ENCODE results near the gene ZBTB3.
"Not testable (repeated sequence)": the region's sequence is repeated elsewhere in the genome, so short reads cannot be mapped to it uniquely, and the experiment has no call there.

The ZBTB3 gene

DNA sequence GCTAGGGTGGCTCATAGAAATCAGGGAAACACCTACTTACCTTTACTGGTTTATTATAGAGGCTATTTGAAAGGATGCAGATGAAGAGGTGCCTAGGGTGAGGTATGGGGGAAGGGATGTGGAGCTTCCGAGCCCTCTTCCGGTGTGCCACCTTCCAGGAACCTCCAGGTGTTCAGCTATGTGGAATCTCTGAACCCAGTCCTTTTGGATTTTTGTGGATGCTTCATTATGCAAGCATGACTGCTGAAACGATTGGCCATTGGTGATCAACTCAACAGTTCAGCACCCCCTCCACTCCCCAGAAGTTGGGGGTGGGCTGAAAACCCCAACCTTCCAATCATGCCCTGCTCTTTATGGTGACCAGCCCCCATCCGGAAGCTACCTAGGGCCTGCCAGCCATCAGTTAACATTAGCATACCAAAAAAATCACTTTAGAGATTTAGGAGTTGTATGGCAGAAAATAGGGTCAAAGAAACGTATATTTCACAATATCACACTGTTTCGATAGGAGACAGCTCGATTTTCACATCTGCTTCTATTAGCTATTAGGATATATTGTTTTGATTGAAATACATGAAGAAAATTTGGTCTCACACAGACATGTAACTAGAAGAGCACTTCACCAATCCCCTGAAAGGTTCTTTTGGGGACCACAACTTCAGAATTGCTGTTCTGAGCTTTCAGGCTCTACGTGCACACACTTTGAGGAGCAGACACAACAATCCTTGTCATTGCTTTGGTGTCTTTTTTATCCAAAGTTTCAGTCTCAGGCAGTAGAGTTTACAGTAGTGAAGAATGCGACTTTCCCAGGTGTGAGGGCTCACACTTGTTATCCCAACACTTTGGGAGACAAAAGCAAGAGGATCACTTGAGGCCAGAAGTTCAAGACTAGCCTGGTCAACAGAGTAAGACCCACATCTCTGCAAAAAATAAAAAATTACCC lies 4.2 kb upstream of the ZBTB3 start:
- no peak overlapping the region for H3K4me3 ChIP-seq (ENCODE audit: control insufficient read depth, low read depth, low read length)
- TF ChIP-seq, protein P1, sequence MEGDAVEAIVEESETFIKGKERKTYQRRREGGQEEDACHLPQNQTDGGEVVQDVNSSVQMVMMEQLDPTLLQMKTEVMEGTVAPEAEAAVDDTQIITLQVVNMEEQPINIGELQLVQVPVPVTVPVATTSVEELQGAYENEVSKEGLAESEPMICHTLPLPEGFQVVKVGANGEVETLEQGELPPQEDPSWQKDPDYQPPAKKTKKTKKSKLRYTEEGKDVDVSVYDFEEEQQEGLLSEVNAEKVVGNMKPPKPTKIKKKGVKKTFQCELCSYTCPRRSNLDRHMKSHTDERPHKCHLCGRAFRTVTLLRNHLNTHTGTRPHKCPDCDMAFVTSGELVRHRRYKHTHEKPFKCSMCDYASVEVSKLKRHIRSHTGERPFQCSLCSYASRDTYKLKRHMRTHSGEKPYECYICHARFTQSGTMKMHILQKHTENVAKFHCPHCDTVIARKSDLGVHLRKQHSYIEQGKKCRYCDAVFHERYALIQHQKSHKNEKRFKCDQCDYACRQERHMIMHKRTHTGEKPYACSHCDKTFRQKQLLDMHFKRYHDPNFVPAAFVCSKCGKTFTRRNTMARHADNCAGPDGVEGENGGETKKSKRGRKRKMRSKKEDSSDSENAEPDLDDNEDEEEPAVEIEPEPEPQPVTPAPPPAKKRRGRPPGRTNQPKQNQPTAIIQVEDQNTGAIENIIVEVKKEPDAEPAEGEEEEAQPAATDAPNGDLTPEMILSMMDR (conservative IDR thresholded peaks at IDR 0.05; ENCODE audit: control insufficient read depth, insufficient read depth, low read depth, low read length), result no peak
- DNase-seq (ENCODE audit: low read depth), result no peak

GRCh38 chr11:62755086-62755615 lies 1.2 kb upstream of the ZBTB3 start:
- H3K4me3 ChIP-seq (ENCODE audit: control insufficient read depth, low read depth, low read length), result no peak overlapping the region
- TF ChIP-seq, protein P1 (conservative IDR thresholded peaks at IDR 0.05; ENCODE audit: control insufficient read depth, insufficient read depth, low read depth, low read length), result no peak
- DNase-seq (ENCODE audit: low read depth), result no peak

DNA sequence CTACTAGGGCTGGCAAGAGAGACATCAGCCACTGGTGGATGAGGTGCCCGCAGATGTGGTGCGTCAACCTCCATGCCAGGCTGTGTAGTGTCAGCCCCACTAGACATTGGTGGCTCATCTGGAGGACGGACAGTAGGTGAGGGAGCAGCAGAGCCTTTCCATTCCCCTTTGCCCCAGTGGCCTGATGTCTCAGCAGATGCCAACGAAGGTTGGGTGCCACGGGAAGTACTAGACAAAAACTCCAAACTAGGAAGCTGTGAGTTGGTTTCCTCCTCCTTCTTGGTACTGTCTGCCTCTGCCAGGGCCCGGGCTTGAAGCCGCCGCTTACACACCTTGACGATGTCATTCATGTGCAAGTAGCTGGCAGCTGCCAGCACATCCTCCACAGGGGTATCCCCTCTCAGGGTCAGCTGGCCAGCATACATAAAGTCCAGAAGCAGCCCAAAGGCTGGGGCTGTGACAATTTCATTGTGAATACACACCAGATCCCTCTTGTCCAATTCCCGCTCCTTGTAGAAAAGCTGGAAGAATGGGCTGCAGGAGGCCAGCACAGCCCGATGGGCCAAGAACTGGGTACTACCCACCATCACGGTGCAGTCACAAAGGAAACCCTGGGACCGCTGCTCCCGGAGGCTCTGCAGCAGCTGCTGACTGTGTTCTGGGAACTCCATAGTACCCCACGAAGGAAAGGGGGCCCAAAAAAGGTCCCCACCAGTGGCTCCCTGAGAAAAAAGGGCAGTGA lies 795 bp downstream of the ZBTB3 start:
- TF ChIP-seq, protein P1 (conservative IDR thresholded peaks at IDR 0.05; ENCODE audit: control insufficient read depth, insufficient read depth, low read depth, low read length), result no peak
- DNase-seq (ENCODE audit: low read depth), result no peak
- H3K4me3 ChIP-seq (ENCODE audit: control insufficient read depth, low read depth, low read length), result peak overlapping the region; percentile 97

- TF ChIP-seq, protein P1 (conservative IDR thresholded peaks at IDR 0.05; ENCODE audit: control insufficient read depth, insufficient read depth, low read depth, low read length), result no peak
- H3K4me3 ChIP-seq (ENCODE audit: control insufficient read depth, low read depth, low read length), result no peak overlapping the region
Observed at GRCh38 chr11:62752177-62752785, 1.7 kb downstream of the ZBTB3 start.

DNA sequence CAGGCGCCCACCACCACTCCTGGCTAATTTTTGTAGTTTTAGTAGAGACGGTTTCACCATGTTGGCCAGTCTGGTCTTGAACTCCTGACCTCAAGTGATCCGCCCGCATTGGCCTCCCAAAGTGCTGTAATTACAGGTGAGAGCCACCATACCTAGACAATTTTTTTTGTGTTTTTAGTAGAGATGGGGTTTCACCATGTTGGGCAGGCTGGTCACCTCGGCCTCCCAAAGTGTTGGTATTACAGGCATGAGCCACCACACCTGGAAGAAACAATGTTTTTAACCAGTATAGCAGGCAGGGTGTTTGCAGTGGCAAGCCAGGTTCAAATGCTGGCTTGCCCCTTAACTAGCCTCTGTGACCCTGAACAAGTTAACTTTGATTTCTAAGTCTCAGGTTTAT lies 4.0 kb downstream of the ZBTB3 start:
- not testable (repeated sequence) for H3K4me3 ChIP-seq (ENCODE audit: control insufficient read depth, low read depth, low read length); DNase-seq (ENCODE audit: low read depth)

More at GRCh38 chr11:62752177-62752785, 1.7 kb downstream of the ZBTB3 start:
- DNase-seq (ENCODE audit: low read depth), result no peak

DNA sequence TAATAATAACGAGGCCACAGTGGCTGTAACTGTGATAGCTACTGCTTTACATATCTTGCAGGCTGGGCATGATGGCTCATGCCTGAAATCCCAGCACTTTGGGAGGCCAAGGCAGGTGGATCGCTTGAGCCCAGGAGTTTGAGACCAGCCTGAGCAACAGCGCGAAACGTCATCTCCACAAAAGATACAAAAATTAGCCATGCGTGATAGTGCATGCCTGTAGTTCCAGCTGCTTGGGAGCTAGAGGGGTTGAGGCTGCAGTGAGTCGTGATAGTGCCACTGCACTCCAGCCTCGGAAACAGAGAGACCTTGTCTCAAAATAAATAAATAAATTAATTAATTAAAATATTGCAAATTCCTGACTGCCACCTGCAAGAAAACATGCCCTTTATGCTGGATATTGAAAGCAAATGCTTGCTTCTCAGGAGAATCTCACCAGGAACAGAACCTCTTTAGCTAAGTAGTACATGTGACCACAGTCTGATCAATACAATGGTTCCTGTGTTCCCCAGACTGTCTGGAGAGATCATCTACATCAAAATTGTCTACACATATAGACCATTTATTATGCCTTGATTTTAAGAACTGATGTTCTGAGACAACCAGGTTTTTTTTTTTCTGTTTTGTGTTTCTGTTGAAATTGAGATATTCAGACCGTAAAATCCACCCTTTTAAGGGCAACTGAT lies 6.3 kb downstream of the ZBTB3 start:
- TF ChIP-seq, protein P1 (conservative IDR thresholded peaks at IDR 0.05; ENCODE audit: control insufficient read depth, insufficient read depth, low read depth, low read length), result no peak
- DNase-seq (ENCODE audit: low read depth), result no peak
- H3K4me3 ChIP-seq (ENCODE audit: control insufficient read depth, low read depth, low read length), result no peak overlapping the region
